H1 (cell line): ENCODE data around the gene TUT7. TPM values are rescaled to one million over a fixed set of nuclear protein-coding genes. Genes with fewer than 3 reads are reported as not detected.

Experiments used
- CTCF ChIA-PET: fragments of 300-600 bp; sonication (Branson Sonifier 250); formaldehyde crosslinking; loops from one replicate; lab custom pipeline; 2021; ENCODE audit not compliant: partially characterized antibody; lab: Charles Lee
- POLR2A ChIA-PET: fragments of 300-600 bp; sonication (Branson Sonifier 250); formaldehyde crosslinking; loops from one replicate; lab custom pipeline; 2021; ENCODE audit warnings: inconsistent platforms; ENCODE audit not compliant: partially characterized antibody; lab: Charles Lee
- DNase-seq, 2 experiments: peaks; one replicate each; pipeline versions ENCODE4 v3.0.0 to v3.0.0-alpha.2; 2010 to 2022; ENCODE audit warnings: low spot score in 2 of 2, low read depth in 1 of 2, mixed read lengths in 1 of 2
- FAIRE-seq: peaks from 2 replicates; lab custom pipeline; 2011; peaks lifted over from hg19 to GRCh38; lab: Jason Lieb, UNC
- H2AFZ ChIP-seq: 2 replicates; pipeline ENCODE4 v1.8.1; 2012; ENCODE audit warnings: low read length, inconsistent platforms
- H2AK5ac ChIP-seq: 2 replicates; pipeline ENCODE4 v1.6.1; 2013; ENCODE audit warnings: low read depth, low read length
- H2BK120ac ChIP-seq: replicated peaks from 2 replicates; pipeline ENCODE3; 2013; ENCODE audit warnings: low read depth, low read length, inconsistent platforms
- H2BK12ac ChIP-seq: 2 replicates; pipeline ENCODE4 v1.6.1; 2013; ENCODE audit warnings: low read depth, low read length
- H2BK15ac ChIP-seq: 2 replicates; pipeline ENCODE4 v1.6.1; 2013; ENCODE audit warnings: low read length
- H2BK20ac ChIP-seq: 2 replicates; pipeline ENCODE4 v1.6.1; 2013; ENCODE audit warnings: low read length
- H2BK5ac ChIP-seq: 2 replicates; pipeline ENCODE4 v1.6.1; 2013; ENCODE audit warnings: low read depth, low read length
- H3K14ac ChIP-seq: 2 replicates; pipeline ENCODE4 v1.6.1; 2013; ENCODE audit warnings: inconsistent platforms; ENCODE audit not compliant: insufficient read length
- H3K18ac ChIP-seq: 2 replicates; pipeline ENCODE4 v1.6.1; 2013; ENCODE audit warnings: low read length; ENCODE audit errors: extremely low read depth
- H3K23ac ChIP-seq: 2 replicates; pipeline ENCODE4 v1.6.1; 2013; ENCODE audit warnings: inconsistent platforms; ENCODE audit not compliant: insufficient read length
- H3K23me2 ChIP-seq: 2 replicates; pipeline ENCODE4 v1.6.1; 2013; ENCODE audit warnings: low read depth, low read length
- H3K27ac ChIP-seq: 2 replicates; pipeline ENCODE4 v1.6.1; 2011; ENCODE audit warnings: low read depth, low read length, inconsistent platforms
- H3K27me3 ChIP-seq, 4 experiments: replicated peaks in 1 of 4; 1 replicate in 1 of 4; 2 replicates in 3 of 4; pipeline versions ENCODE4 v1.6.1 to v1.8.1; 2011 to 2013; ENCODE audit warnings: low read length in 3 of 4, mild to moderate bottlenecking in 3 of 4, inconsistent platforms in 2 of 4, mixed read lengths in 2 of 4, moderate library complexity in 1 of 4; ENCODE audit not compliant: control insufficient read depth in 3 of 4, insufficient read depth in 3 of 4; ENCODE audit errors: extremely low read depth in 1 of 4
- H3K36me3 ChIP-seq, 4 experiments: 2 replicates each; pipeline versions ENCODE4 v1.6.1 to v1.8.1; 2011 to 2013; ENCODE audit warnings: mild to moderate bottlenecking in 4 of 4, low read length in 3 of 4, moderate library complexity in 2 of 4, control low read depth in 1 of 4, inconsistent platforms in 1 of 4; ENCODE audit not compliant: insufficient read depth in 4 of 4, control insufficient read depth in 2 of 4
- H3K4ac ChIP-seq: replicated peaks from 2 replicates; pipeline ENCODE3; 2013; ENCODE audit warnings: low read length, low read depth, mixed read lengths, inconsistent platforms; ENCODE audit not compliant: insufficient read length
- H3K4me1 ChIP-seq, 4 experiments: replicated peaks in 1 of 4; 1 replicate in 1 of 4; 2 replicates in 3 of 4; pipeline versions ENCODE4 v1.6.1 to v1.8.1; 2011 to 2013; ENCODE audit warnings: low read length in 3 of 4, inconsistent platforms in 2 of 4, mixed read lengths in 1 of 4; ENCODE audit not compliant: insufficient read depth in 4 of 4, control insufficient read depth in 3 of 4
- H3K4me2 ChIP-seq, 2 experiments: 2 replicates each; pipeline versions ENCODE4 v1.6.1 to v1.8.1; 2011 to 2013; ENCODE audit warnings: low read depth in 2 of 2, low read length in 2 of 2, control low read depth in 1 of 2, inconsistent platforms in 1 of 2, mild to moderate bottlenecking in 1 of 2; ENCODE audit not compliant: insufficient read depth in 1 of 2
- H3K4me3 ChIP-seq, 4 experiments: fragments of 200-600, 300-600 bp in 1 of 4; sonication (generic), shearing (Covaris generic), sonication (Bioruptor Twin) in 1 of 4; 2 replicates each; pipeline versions ENCODE4 v1.5.1 to v1.8.1; 2011 to 2016; ENCODE audit warnings: low read length in 4 of 4, low read depth in 3 of 4, control low read depth in 2 of 4, inconsistent platforms in 2 of 4, mild to moderate bottlenecking in 2 of 4, mixed read lengths in 1 of 4, moderate library complexity in 1 of 4; ENCODE audit not compliant: insufficient read depth in 2 of 4; ENCODE audit errors: extremely low read depth in 1 of 4
- H3K56ac ChIP-seq: replicated peaks from 2 replicates; pipeline ENCODE3; 2013; ENCODE audit warnings: low read depth, mild to moderate bottlenecking, mixed read lengths, low read length, inconsistent platforms; ENCODE audit not compliant: insufficient read length
- H3K79me1 ChIP-seq: 2 replicates; pipeline ENCODE4 v1.6.1; 2013; ENCODE audit warnings: low read depth, low read length, control low read depth
- H3K79me2 ChIP-seq, 2 experiments: 2 replicates each; pipeline versions ENCODE4 v1.6.1 to v1.8.1; 2012 to 2013; ENCODE audit warnings: low read length in 2 of 2, mild to moderate bottlenecking in 2 of 2, inconsistent platforms in 1 of 2; ENCODE audit not compliant: insufficient read depth in 2 of 2, control insufficient read depth in 1 of 2
- H3K9ac ChIP-seq, 4 experiments: replicated peaks in 1 of 4; 1 replicate in 1 of 4; 2 replicates in 3 of 4; pipeline versions ENCODE4 v1.6.1 to v1.8.1; 2011 to 2013; ENCODE audit warnings: low read depth in 3 of 4, low read length in 3 of 4, control low read depth in 2 of 4, mild to moderate bottlenecking in 2 of 4, moderate library complexity in 2 of 4, inconsistent platforms in 1 of 4; ENCODE audit errors: extremely low read depth in 1 of 4
- H3K9me3 ChIP-seq, 2 experiments: 2 replicates each; pipeline versions ENCODE4 v1.6.1 to v1.8.1; 2012 to 2013; ENCODE audit warnings: mild to moderate bottlenecking in 2 of 2, moderate library complexity in 2 of 2, control low read depth in 1 of 2, inconsistent platforms in 1 of 2, low read depth in 1 of 2, low read length in 1 of 2, mixed read lengths in 1 of 2; ENCODE audit not compliant: insufficient read depth in 2 of 2
- H4K20me1 ChIP-seq, 2 experiments: replicated peaks in 1 of 2; 2 replicates each; pipeline versions ENCODE3 to v1.8.1; 2011 to 2013; ENCODE audit warnings: inconsistent platforms in 2 of 2, low read length in 2 of 2, mild to moderate bottlenecking in 1 of 2; ENCODE audit not compliant: insufficient read depth in 2 of 2, control insufficient read depth in 1 of 2
- H4K5ac ChIP-seq: 2 replicates; pipeline ENCODE4 v1.6.1; 2013; ENCODE audit warnings: low read length, low read depth, mixed read lengths, inconsistent platforms; ENCODE audit not compliant: insufficient read length
- H4K8ac ChIP-seq: 2 replicates; pipeline ENCODE4 v1.8.0; 2013; ENCODE audit warnings: mild to moderate bottlenecking, moderate library complexity, low read length, inconsistent platforms; ENCODE audit not compliant: insufficient read depth; ENCODE audit errors: extremely low read depth
- H4K91ac ChIP-seq: replicated peaks from 2 replicates; pipeline ENCODE3; 2013; ENCODE audit warnings: low read length, mixed read lengths, inconsistent platforms; ENCODE audit not compliant: insufficient read length
- CBX8 ChIP-seq: fragments of 300-800, 300-1000 bp; sonication (generic); IDR thresholded peaks from 2 replicates; pipeline ENCODE4 v1.7.1; 2016; ENCODE audit warnings: low read depth, low read length, borderline replicate concordance
- CHD1 ChIP-seq: IDR thresholded peaks from 2 replicates; pipeline ENCODE4 v1.6.1; 2012; ENCODE audit warnings: low read depth, low read length, improper control_type of control experiment
- EZH2 ChIP-seq: fragments of 200-600 bp; sonication (generic); IDR thresholded peaks from 2 replicates; pipeline ENCODE4 v1.7.1; 2012; ENCODE audit warnings: low read depth, mild to moderate bottlenecking, moderate library complexity, low read length, inconsistent platforms; ENCODE audit not compliant: severe bottlenecking
- NRF1 ChIP-seq: IDR thresholded peaks from 2 replicates; pipeline ENCODE4 v1.6.1; 2011; ENCODE audit warnings: mild to moderate bottlenecking, low read depth, low read length, improper control_type of control experiment
- POU5F1 ChIP-seq: IDR thresholded peaks from 2 replicates; pipeline ENCODE4 v1.6.1; 2011; ENCODE audit warnings: low read depth, mild to moderate bottlenecking, low read length, moderate library complexity
- WGBS, 2 experiments: shearing (Covaris generic) in 1 of 2; methylation state at CpG; one replicate each; pipeline versions ENCODE4 v1.1.6 to v1.1.7; 2013 to 2015; ENCODE audit warnings: low lambda C conversion rate in 2 of 2, mixed read lengths in 2 of 2, inconsistent platforms in 1 of 2, low coverage in 1 of 2, missing lambda C conversion rate in 1 of 2; ENCODE audit not compliant: insufficient replicate concordance in 2 of 2, insufficient coverage in 1 of 2, insufficient read length in 1 of 2; ENCODE audit errors: extremely low coverage in 1 of 2, missing lambda C conversion rate in 1 of 2; 5-methylcytosine and 5-hydroxymethylcytosine counted together
- polyA plus RNA-seq, 7 experiments: library from polyadenylated mRNA; depleted of rRNA in 3 of 7; stranded (reverse) in 5 of 7; unstranded in 2 of 7; fragments of >200 nt in 5 of 7; fragments of 200-250 nt in 2 of 7; gene quantifications; 1 replicate in 5 of 7; 2 replicates in 1 of 7; 4 replicates in 1 of 7; pipeline versions ENCODE4 v1.2.1 to v1.2.3, GENCODE V29; 2011 to 2013; ENCODE audit warnings: missing spikeins in 2 of 7, mixed read lengths in 2 of 7
- total RNA-seq: library from RNA; stranded (reverse); fragmentation: NEBNext Ultra II Directional; extraction: Animal tissue kit (Norgen Biotek cat#: 25700); gene quantifications from 2 replicates; pipeline ENCODE4 v1.2.1, GENCODE V29; 2021
- TF ChIP-seq, protein P1 (sequence below), 3 experiments: IDR thresholded peaks; 1 replicate in 2 of 3; 2 replicates in 1 of 3; pipeline versions ENCODE4 v1.5.1 to v1.6.1; 2011; ENCODE audit warnings: low read length in 3 of 3, mild to moderate bottlenecking in 3 of 3, inconsistent platforms in 2 of 3, low read depth in 1 of 3, moderate library complexity in 1 of 3; ENCODE audit not compliant: insufficient read depth in 1 of 3; ENCODE audit errors: control extremely low read depth in 1 of 3
- TF ChIP-seq, protein P2 (sequence below): IDR thresholded peaks from 2 replicates; pipeline ENCODE4 v1.6.1; 2012; ENCODE audit warnings: inconsistent platforms

TUT7 gene
- total and polyA plus RNA-seq, 2 of the 8 experiments (the other 6 are each of a cell fraction or from before 2014, with no cell fraction given): 4.8 to 19.3 TPM

DNA sequence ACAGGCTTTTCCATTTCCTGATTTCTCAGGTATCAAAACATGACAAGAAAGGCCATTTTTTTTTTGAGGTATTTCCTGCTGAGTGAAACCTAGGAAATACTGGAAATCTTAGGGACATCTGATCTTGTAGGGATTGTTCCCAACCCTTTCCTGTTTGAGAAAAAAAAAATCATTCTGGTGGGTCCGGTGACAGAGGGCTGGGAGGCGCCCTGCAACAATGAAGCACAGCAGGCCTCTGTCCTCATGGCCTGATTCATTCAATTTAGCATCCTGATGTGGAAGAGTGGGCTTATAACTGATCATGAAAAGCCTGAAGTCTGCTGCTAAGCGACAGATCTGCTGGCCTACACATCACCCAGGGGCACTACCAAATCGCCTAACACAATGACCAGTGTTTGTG is 91.7 kb downstream of the TUT7 start:
- H4K20me1 ChIP-seq: peaks cover 0 to 2% of the 10 kb centered on the region in 2 experiments
- H3K27me3 ChIP-seq: no peaks in the 10 kb centered on the region
- H2BK5ac ChIP-seq: no peak overlapping the region
- no peak overlapping the region for H3K4me2 ChIP-seq
- H3K4me1 ChIP-seq: peaks cover 0 to 4% (median 0%) of the 10 kb centered on the region in 4 experiments; a peak in 1 of 7 replicates
- H2BK15ac ChIP-seq: no peak overlapping the region
- 56% methylated on average over 4 of the region's 4 CpGs; no CpG with 5 or more reads in 1 of the 2 experiments for WGBS, 2 experiments
- H3K4me3 ChIP-seq: no peak overlapping the region
- no peak for TF ChIP-seq NRF1
- TF ChIP-seq EZH2: no peak
- no peak for TF ChIP-seq CHD1
- TF ChIP-seq, protein P1, sequence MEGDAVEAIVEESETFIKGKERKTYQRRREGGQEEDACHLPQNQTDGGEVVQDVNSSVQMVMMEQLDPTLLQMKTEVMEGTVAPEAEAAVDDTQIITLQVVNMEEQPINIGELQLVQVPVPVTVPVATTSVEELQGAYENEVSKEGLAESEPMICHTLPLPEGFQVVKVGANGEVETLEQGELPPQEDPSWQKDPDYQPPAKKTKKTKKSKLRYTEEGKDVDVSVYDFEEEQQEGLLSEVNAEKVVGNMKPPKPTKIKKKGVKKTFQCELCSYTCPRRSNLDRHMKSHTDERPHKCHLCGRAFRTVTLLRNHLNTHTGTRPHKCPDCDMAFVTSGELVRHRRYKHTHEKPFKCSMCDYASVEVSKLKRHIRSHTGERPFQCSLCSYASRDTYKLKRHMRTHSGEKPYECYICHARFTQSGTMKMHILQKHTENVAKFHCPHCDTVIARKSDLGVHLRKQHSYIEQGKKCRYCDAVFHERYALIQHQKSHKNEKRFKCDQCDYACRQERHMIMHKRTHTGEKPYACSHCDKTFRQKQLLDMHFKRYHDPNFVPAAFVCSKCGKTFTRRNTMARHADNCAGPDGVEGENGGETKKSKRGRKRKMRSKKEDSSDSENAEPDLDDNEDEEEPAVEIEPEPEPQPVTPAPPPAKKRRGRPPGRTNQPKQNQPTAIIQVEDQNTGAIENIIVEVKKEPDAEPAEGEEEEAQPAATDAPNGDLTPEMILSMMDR (IDR thresholded peaks at IDR 0.05; ENCODE audit: control extremely low read depth in 1 of 3, insufficient read depth in 1 of 3, low read depth in 1 of 3, low read length in 3 of 3): no peak
- TF ChIP-seq POU5F1: no peak
- no peak for TF ChIP-seq CBX8
- TF ChIP-seq, protein P2, sequence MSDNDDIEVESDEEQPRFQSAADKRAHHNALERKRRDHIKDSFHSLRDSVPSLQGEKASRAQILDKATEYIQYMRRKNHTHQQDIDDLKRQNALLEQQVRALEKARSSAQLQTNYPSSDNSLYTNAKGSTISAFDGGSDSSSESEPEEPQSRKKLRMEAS: no peak
- H3K14ac ChIP-seq: no peak overlapping the region
- H2BK120ac ChIP-seq: no peak overlapping the region
- ChIA-PET CTCF (interaction anchor here (1.1 to 1.2 kb wide), 2 partner anchors 13 to 60 kb away, joined by 6 to 7 read pairs; no protein-coding TSS in a partner anchor), POLR2A (interaction anchor here (0.6 to 1.4 kb wide), 3 partner anchors 15 to 1334 kb away, joined by 3 to 5 read pairs (median 4); partner anchors contain the start of gene ISCA1)
- H3K36me3 ChIP-seq: peaks cover 2 to 12% (median 9%) of the 10 kb centered on the region in 4 experiments; a peak in 3 of 8 replicates
- DNase-seq: no peak
- H3K18ac ChIP-seq: no peak overlapping the region
- H3K23ac ChIP-seq: no peak overlapping the region
- no peak overlapping the region for H2BK20ac ChIP-seq
- H4K5ac ChIP-seq: no peak overlapping the region
- H2BK12ac ChIP-seq: no peak overlapping the region
- peak overlapping the region; percentile 57; the same call in 1 of the 2 replicates for H4K8ac ChIP-seq
- H3K9ac ChIP-seq: no peak overlapping the region
- H4K91ac ChIP-seq: no peak overlapping the region
- no peaks in the 10 kb centered on the region for H3K9me3 ChIP-seq
- no peak overlapping the region for H2AK5ac ChIP-seq
- H3K27ac ChIP-seq: no peak overlapping the region
- no peak for FAIRE-seq
- H3K56ac ChIP-seq: no peak overlapping the region
- H3K23me2 ChIP-seq: no peaks in the 10 kb centered on the region
- H2AFZ ChIP-seq: no peak overlapping the region
- H3K79me2 ChIP-seq: peaks cover 0 to 4% of the 10 kb centered on the region in 2 experiments; a peak in 1 of 4 replicates
- no peaks in the 10 kb centered on the region; the same call in 1 of the 2 replicates for H3K79me1 ChIP-seq
- H3K4ac ChIP-seq: no peak overlapping the region
